GM12878 (cell line): ENCODE measurements around the gene SRP72. TPM values are rescaled to one million over a fixed set of nuclear protein-coding genes. Genes with fewer than 3 reads are reported as not detected.

Experiments
- ATAC-seq: fragments of 200-7000 bp; cut with Tn5 transposase; 3 replicates; pipeline ENCODE4 v1.9.1; 2020; ENCODE audit warnings: mild to moderate bottlenecking, moderate library complexity
- BruUV-seq: library from RNA; stranded (reverse); fragments of 400-500 nt; replicated peaks from 2 replicates; lab custom pipeline; 2021; lab: Mats Ljungman, UMichigan
- CTCF ChIA-PET: fragments of 300-600 bp; sonication (Branson Sonifier 250); formaldehyde crosslinking; extraction: SDS; loops from one replicate; lab custom pipeline; 2021; ENCODE audit warnings: inconsistent platforms; lab: Yijun Ruan, JAX
- POLR2A ChIA-PET: fragments of 350-600 bp; formaldehyde crosslinking; extraction: SDS; loops from one replicate; lab custom pipeline; 2021; ENCODE audit warnings: inconsistent platforms; lab: Charles Lee
- RAD21 ChIA-PET: fragments of 300-600 bp; sonication (Branson Sonifier 250); formaldehyde crosslinking; loops from one replicate; lab custom pipeline; 2023; ENCODE audit warnings: antibody characterized with exemption; ENCODE audit not compliant: unreplicated experiment; lab: Charles Lee
- SMC1A ChIA-PET: fragments of 300-600 bp; sonication (Branson Sonifier 250); formaldehyde crosslinking; loops from one replicate; lab custom pipeline; 2023; ENCODE audit not compliant: unreplicated experiment, uncharacterized antibody; lab: Charles Lee
- DNase-seq: peaks from one replicate; pipeline ENCODE4 v3.0.0-alpha.2; 2011; ENCODE audit warnings: low read depth, low spot score
- FAIRE-seq: peaks from 3 replicates; lab custom pipeline; 2011; peaks lifted over from hg19 to GRCh38; lab: Jason Lieb, UNC
- H2AFZ ChIP-seq: 2 replicates; pipeline ENCODE4 v1.6.0; 2011; ENCODE audit warnings: low read depth, low read length, control low read depth; ENCODE audit not compliant: control insufficient read depth
- H3K27ac ChIP-seq: 2 replicates; pipeline ENCODE4 v1.5.1; 2011; ENCODE audit warnings: control low read depth; ENCODE audit not compliant: control insufficient read depth, insufficient read depth
- H3K27me3 ChIP-seq, 2 experiments: replicated peaks in 1 of 2; 2 replicates each; pipeline versions ENCODE4 v1.6.0 to v1.6.1; 2011; ENCODE audit warnings: low read length in 1 of 2; ENCODE audit not compliant: control insufficient read depth in 2 of 2, insufficient read depth in 2 of 2
- H3K36me3 ChIP-seq, 2 experiments: 2 replicates each; pipeline ENCODE4 v1.5.1; 2011; ENCODE audit warnings: low read length in 1 of 2; ENCODE audit not compliant: control insufficient read depth in 2 of 2, insufficient read depth in 2 of 2
- H3K4me1 ChIP-seq: 2 replicates; pipeline ENCODE4 v1.6.1; 2011; ENCODE audit warnings: mild to moderate bottlenecking, low read length, moderate library complexity, mixed read lengths; ENCODE audit not compliant: control insufficient read depth, insufficient read depth
- H3K4me2 ChIP-seq: 2 replicates; pipeline ENCODE4 v1.6.0; 2011; ENCODE audit warnings: control low read depth; ENCODE audit not compliant: control insufficient read depth, insufficient read depth
- H3K4me3 ChIP-seq: fragments of 200-600 bp; sonication (generic); 2 replicates; pipeline ENCODE4 v1.5.1; 2016
- H3K79me2 ChIP-seq: 2 replicates; pipeline ENCODE4 v1.6.0; 2011; ENCODE audit warnings: low read length; ENCODE audit not compliant: control insufficient read depth, insufficient read depth
- H3K9ac ChIP-seq: 2 replicates; pipeline ENCODE4 v1.8.0; 2011; ENCODE audit warnings: low read length, control low read depth, mixed read lengths; ENCODE audit not compliant: control insufficient read depth, insufficient read depth
- H3K9me3 ChIP-seq: replicated peaks from 3 replicates; pipeline ENCODE4 v1.5.1; 2011; ENCODE audit warnings: mild to moderate bottlenecking, low read length; ENCODE audit not compliant: control insufficient read depth, insufficient read depth
- H4K20me1 ChIP-seq: 2 replicates; pipeline ENCODE4 v1.6.0; 2011; ENCODE audit not compliant: control insufficient read depth, insufficient read depth
- ASH2L ChIP-seq: fragments of 300-600, 200-600 bp; sonication (generic); IDR thresholded peaks from 2 replicates; pipeline ENCODE4 v1.6.1; 2017; ENCODE audit warnings: low read depth, mild to moderate bottlenecking, borderline replicate concordance
- BCL11A ChIP-seq: IDR thresholded peaks from 2 replicates; pipeline ENCODE4 v1.6.1; 2011; ENCODE audit warnings: low read depth, low read length
- CBFB ChIP-seq: IDR thresholded peaks from 2 replicates; pipeline ENCODE4 v1.6.1; 2016; ENCODE audit warnings: antibody characterized with exemption, low read depth
- CREM ChIP-seq: IDR thresholded peaks from 2 replicates; pipeline ENCODE4 v1.6.1; 2014; ENCODE audit warnings: antibody characterized with exemption, low read depth
- IKZF2 ChIP-seq, 2 experiments: fragments of 450-650 bp; IDR thresholded peaks; 2 replicates each; pipeline ENCODE4 v1.6.1; 2017; ENCODE audit warnings: mild to moderate bottlenecking in 2 of 2, moderate library complexity in 2 of 2
- NFXL1 ChIP-seq: fragments of 450-650 bp; IDR thresholded peaks from 2 replicates; pipeline ENCODE4 v1.6.1; 2017; ENCODE audit warnings: antibody characterized with exemption, mild to moderate bottlenecking, borderline replicate concordance
- NRF1 ChIP-seq: conservative IDR thresholded peaks from 2 replicates; pipeline ENCODE4 v1.6.1; 2011; ENCODE audit warnings: mild to moderate bottlenecking, low read depth, low read length, improper control_type of control experiment
- PML ChIP-seq: IDR thresholded peaks from 2 replicates; pipeline ENCODE4 v1.6.1; 2012; ENCODE audit warnings: low read length, inconsistent platforms
- POLR2AphosphoS5 ChIP-seq: IDR thresholded peaks from 2 replicates; pipeline ENCODE4 v1.6.1; 2011; ENCODE audit warnings: mild to moderate bottlenecking, low read length, inconsistent platforms
- RCOR1 ChIP-seq: conservative IDR thresholded peaks from 2 replicates; pipeline ENCODE4 v1.6.1; 2012; ENCODE audit warnings: low read depth, low read length, improper control_type of control experiment
- RELB ChIP-seq: fragments of 450-650 bp; IDR thresholded peaks from 2 replicates; pipeline ENCODE4 v1.6.1; 2017; ENCODE audit warnings: low read depth, mild to moderate bottlenecking, moderate library complexity
- SIX5 ChIP-seq: IDR thresholded peaks from 2 replicates; pipeline ENCODE4 v1.6.1; 2011; ENCODE audit warnings: mild to moderate bottlenecking, low read depth, low read length, moderate library complexity; ENCODE audit not compliant: severe bottlenecking
- SPI1 ChIP-seq: IDR thresholded peaks from 2 replicates; pipeline ENCODE4 v1.6.1; 2011; ENCODE audit warnings: low read depth, mild to moderate bottlenecking, low read length, moderate library complexity, borderline replicate concordance; ENCODE audit not compliant: insufficient read depth
- SRF ChIP-seq, 2 experiments: IDR thresholded peaks; 2 replicates each; pipeline ENCODE4 v1.6.1; 2011; ENCODE audit warnings: low read depth in 2 of 2, low read length in 2 of 2, mild to moderate bottlenecking in 1 of 2, moderate library complexity in 1 of 2
- TCF12 ChIP-seq: IDR thresholded peaks from 2 replicates; pipeline ENCODE4 v1.6.1; 2011; ENCODE audit warnings: low read depth, mild to moderate bottlenecking, low read length
- YBX1 ChIP-seq: fragments of 450-650 bp; IDR thresholded peaks from 2 replicates; pipeline ENCODE4 v1.6.1; 2016; ENCODE audit warnings: antibody characterized with exemption
- ZNF622 ChIP-seq: fragments of 450-650 bp; IDR thresholded peaks from 2 replicates; pipeline ENCODE4 v1.6.1; 2017; ENCODE audit warnings: mild to moderate bottlenecking, inconsistent platforms
- WGBS: methylation state at CpG from one replicate; pipeline ENCODE4 v1.1.6; 2016; ENCODE audit warnings: low lambda C conversion rate; ENCODE audit not compliant: insufficient replicate concordance, insufficient coverage; ENCODE audit errors: missing lambda C conversion rate; 5-methylcytosine and 5-hydroxymethylcytosine counted together
- in situ Hi-C: fragments of 300-500 bp; cut with MboI; formaldehyde crosslinking; loops from 9 replicates; pipeline ENCODE4 v1.14.3; 2018; ENCODE audit warnings: mixed read lengths
- intact Hi-C: fragments of 100-400 bp; cut with micrococcal nuclease; formaldehyde crosslinking; loops from one replicate; pipeline ENCODE4 v1.14.2; 2022; ENCODE audit not compliant: unreplicated experiment
- polyA plus RNA-seq, 11 experiments: library from polyadenylated mRNA; depleted of rRNA in 4 of 11; unstranded in 6 of 11; stranded (reverse) in 5 of 11; fragments of >200 nt; fragmentation: Nextera tagmentation in 4 of 11; fragmentation: Illumina TruSeq in 1 of 11; extraction: Ambion mirVana in 4 of 11; extraction: Trizol in 1 of 11; gene quantifications; 1 replicate in 1 of 11; 2 replicates in 10 of 11; pipeline versions ENCODE4 v1.2.1 to v1.2.3, GENCODE V29; 2011 to 2016; ENCODE audit warnings: inconsistent platforms in 2 of 11, missing spikeins in 2 of 11, low read depth in 1 of 11
- total RNA-seq, 4 experiments: library from RNA; depleted of rRNA in 3 of 4; stranded (reverse); fragments of >200 nt in 3 of 4; fragmentation: Illumina TruSeq in 1 of 4; extraction: Trizol in 1 of 4; gene quantifications; 2 replicates each; pipeline versions ENCODE4 v1.2.1 to v1.2.3, GENCODE V29; 2013 to 2021
- TF ChIP-seq, protein P1 (sequence below): IDR thresholded peaks from 2 replicates; pipeline ENCODE4 v1.6.1; 2012; ENCODE audit warnings: low read length, inconsistent platforms

The SRP72 gene
- total and polyA plus RNA-seq, 10 of the 15 experiments (the other 5 are each of a cell fraction or from before 2014, with no cell fraction given) = 61.6 to 186 (median 133) TPM

GRCh38 chr4:56550642-56551041, 83.2 kb downstream of the SRP72 start:
- intact Hi-C loops = no loop called here
- Histone ChIP-seq H3K4me1 (no peaks in the 10 kb centered on the region), H3K4me3 (no peak overlapping the region), H3K9me3 (no peaks in the 10 kb centered on the region), H2AFZ (no peak overlapping the region)
- WGBS = 45% methylated on average over 8 of the region's 8 CpGs
- no peak for TF ChIP-seq SRF (IDR thresholded peaks at IDR 0.05; ENCODE audit: low read depth in 2 of 2, low read length in 2 of 2)
- TF ChIP-seq NFXL1 = no peak
- TF ChIP-seq POLR2AphosphoS5 = no peak
- no peak for TF ChIP-seq CBFB
- TF ChIP-seq TCF12 = no peak
- TF ChIP-seq, all 136 proteins: peak for 0
- ATAC-seq (no peak), FAIRE-seq (no peak), DNase-seq (no peak)
- Histone ChIP-seq H3K27ac (no peak overlapping the region), H3K4me2 (no peak overlapping the region), H3K79me2 (no peaks in the 10 kb centered on the region), H4K20me1 (no peaks in the 10 kb centered on the region), H3K27me3 (no peaks in the 10 kb centered on the region), H3K9ac (no peak overlapping the region), H3K36me3 (no peaks in the 10 kb centered on the region)
- ChIA-PET CTCF (interaction anchor here (2.4 kb wide), 1 partner anchor 286 kb away, joined by 6 read pairs; no protein-coding TSS in a partner anchor), SMC1A (interaction anchor here (1.2 kb wide), 1 partner anchor 125 kb away, joined by 3 read pairs; no protein-coding TSS in a partner anchor), POLR2A (no interaction called here), RAD21 (no interaction called here)
- in situ Hi-C loops = no loop called here
- BruUV-seq = no TSS peak

DNA sequence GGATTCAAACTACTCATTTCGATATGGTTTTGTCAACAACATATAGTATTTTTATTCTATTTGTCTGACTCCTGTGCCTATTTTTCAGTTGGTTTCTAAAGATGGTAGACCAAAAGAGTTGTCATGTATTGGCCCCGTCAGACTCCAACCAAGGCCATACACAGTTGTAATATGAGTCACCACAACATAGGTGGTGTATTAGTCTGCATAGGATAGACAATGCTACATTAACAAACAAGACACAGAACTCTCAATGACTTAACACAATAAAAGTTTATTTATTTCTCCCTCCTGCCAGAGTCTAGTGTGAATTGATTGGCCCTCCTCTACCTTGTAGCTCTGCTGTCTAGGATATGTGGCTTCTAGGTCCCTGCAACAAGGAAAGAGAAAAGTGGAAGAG, 84.1 kb downstream of the SRP72 start:
- Histone ChIP-seq H2AFZ (no peak overlapping the region), H3K27me3 (no peaks in the 10 kb centered on the region), H3K9ac (no peak overlapping the region), H3K27ac (no peak overlapping the region), H3K9me3 (no peaks in the 10 kb centered on the region), H3K79me2 (no peaks in the 10 kb centered on the region), H4K20me1 (no peaks in the 10 kb centered on the region), H3K4me3 (no peak overlapping the region), H3K4me2 (no peak overlapping the region), H3K36me3 (no peaks in the 10 kb centered on the region), H3K4me1 (no peaks in the 10 kb centered on the region)
- in situ Hi-C loops (no loop called here), intact Hi-C loops (no loop called here)
- ChIA-PET SMC1A (interaction anchor here (1.2 kb wide), 1 partner anchor 126 kb away, joined by 3 read pairs; no protein-coding TSS in a partner anchor), POLR2A (no interaction called here), RAD21 (no interaction called here), CTCF (interaction anchor here (2.4 kb wide), 1 partner anchor 285 kb away, joined by 6 read pairs; no protein-coding TSS in a partner anchor)
- no peak for ATAC-seq
- no peak for DNase-seq
- 63% methylated on average over 2 of the region's 2 CpGs for WGBS
- no TSS peak for BruUV-seq
- FAIRE-seq = no peak
- TF ChIP-seq NRF1 (no peak), YBX1 (no peak), CREM (no peak), RELB (no peak), SIX5 (no peak), IKZF2 (IDR thresholded peaks at IDR 0.05) (no peak), PML (no peak), NFXL1 (no peak), ZNF622 (no peak), BCL11A (no peak), SPI1 (no peak), RCOR1 (no peak), ASH2L (no peak)
- TF ChIP-seq, protein P1, sequence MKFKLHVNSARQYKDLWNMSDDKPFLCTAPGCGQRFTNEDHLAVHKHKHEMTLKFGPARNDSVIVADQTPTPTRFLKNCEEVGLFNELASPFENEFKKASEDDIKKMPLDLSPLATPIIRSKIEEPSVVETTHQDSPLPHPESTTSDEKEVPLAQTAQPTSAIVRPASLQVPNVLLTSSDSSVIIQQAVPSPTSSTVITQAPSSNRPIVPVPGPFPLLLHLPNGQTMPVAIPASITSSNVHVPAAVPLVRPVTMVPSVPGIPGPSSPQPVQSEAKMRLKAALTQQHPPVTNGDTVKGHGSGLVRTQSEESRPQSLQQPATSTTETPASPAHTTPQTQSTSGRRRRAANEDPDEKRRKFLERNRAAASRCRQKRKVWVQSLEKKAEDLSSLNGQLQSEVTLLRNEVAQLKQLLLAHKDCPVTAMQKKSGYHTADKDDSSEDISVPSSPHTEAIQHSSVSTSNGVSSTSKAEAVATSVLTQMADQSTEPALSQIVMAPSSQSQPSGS = no peak
